ENCODE results near the gene ST8SIA5. TPM values are rescaled to one million over a fixed set of nuclear protein-coding genes. Genes with fewer than 3 reads are reported as not detected.

The ST8SIA5 gene
- polyA plus RNA-seq, 1 donor from 2014 or later, result 0.93 TPM

GRCh38 chr18:46715062-46715461 lies 41.8 kb downstream of the ST8SIA5 start:
- Histone ChIP-seq H3K36me3 (ENCODE audit: insufficient read depth, low read length) (no peaks in the 10 kb centered on the region), H3K4me3 (ENCODE audit: low read length) (no peak overlapping the region), H4K20me1 (ENCODE audit: insufficient read depth) (no peaks in the 10 kb centered on the region), H3K9me3 (ENCODE audit: low read length) (no peaks in the 10 kb centered on the region), H3K27me3 (ENCODE audit: insufficient read depth, low read depth, low read length) (no peaks in the 10 kb centered on the region), H3F3A (ENCODE audit: insufficient read depth, low read length, poor library complexity, severe bottlenecking) (peaks cover 2% of the 10 kb centered on the region), H3K4me2 (ENCODE audit: low read length) (no peak overlapping the region), H3K9me2 (ENCODE audit: insufficient read depth, low read length) (no peaks in the 10 kb centered on the region), H3K79me2 (replicated peaks; ENCODE audit: insufficient read depth, low read length) (no peaks in the 10 kb centered on the region), H2AFZ (ENCODE audit: low read depth, low read length) (no peak overlapping the region), H3K27ac (ENCODE audit: low read length) (no peak overlapping the region), H3K9ac (ENCODE audit: low read length) (no peak overlapping the region)
- TF ChIP-seq TAF1 (IDR thresholded peaks at IDR 0.05; ENCODE audit: low read depth) (no peak), SMC3 (conservative IDR thresholded peaks at IDR 0.05; ENCODE audit: poor library complexity) (no peak), REST (IDR thresholded peaks at IDR 0.05; ENCODE audit: borderline replicate concordance) (no peak), MXI1 (conservative IDR thresholded peaks at IDR 0.05; ENCODE audit: poor library complexity, severe bottlenecking) (no peak), EZH2 (IDR thresholded peaks at IDR 0.05; ENCODE audit: borderline replicate concordance, insufficient read depth, low read length, poor library complexity, severe bottlenecking) (no peak), RAD21 (conservative IDR thresholded peaks at IDR 0.05) (no peak), CTCF (IDR thresholded peaks at IDR 0.05; ENCODE audit: poor library complexity, severe bottlenecking) (no peak), EP300 (conservative IDR thresholded peaks at IDR 0.05; ENCODE audit: poor library complexity, severe bottlenecking) (no peak)

- H3K36me3 ChIP-seq (ENCODE audit: insufficient read depth, low read length), result no peaks in the 10 kb centered on the region
- H3K9ac ChIP-seq (ENCODE audit: low read length), result peak overlapping the region; percentile 67
- no peaks in the 10 kb centered on the region for H3K79me2 ChIP-seq (replicated peaks; ENCODE audit: insufficient read depth, low read length)
- peak overlapping the region; percentile 94 for H3K27ac ChIP-seq (ENCODE audit: low read length)
- H3K4me3 ChIP-seq (ENCODE audit: low read length), result peak overlapping the region; percentile 50
- H4K20me1 ChIP-seq (ENCODE audit: insufficient read depth), result no peaks in the 10 kb centered on the region
- H3F3A ChIP-seq (ENCODE audit: insufficient read depth, low read length, poor library complexity, severe bottlenecking), result peaks cover 2% of the 10 kb centered on the region
- no peaks in the 10 kb centered on the region for H3K9me3 ChIP-seq (ENCODE audit: low read length)
- H3K4me2 ChIP-seq (ENCODE audit: low read length), result peak overlapping the region; percentile 27
- no peak overlapping the region for H2AFZ ChIP-seq (ENCODE audit: low read depth, low read length)
- no peak for TF ChIP-seq POLR2AphosphoS5 (IDR thresholded peaks at IDR 0.05)
- no peak for TF ChIP-seq MXI1 (conservative IDR thresholded peaks at IDR 0.05; ENCODE audit: poor library complexity, severe bottlenecking)
- TF ChIP-seq RAD21 (conservative IDR thresholded peaks at IDR 0.05), result no peak
- TF ChIP-seq EZH2 (IDR thresholded peaks at IDR 0.05; ENCODE audit: borderline replicate concordance, insufficient read depth, low read length, poor library complexity, severe bottlenecking), result no peak
- no peak for TF ChIP-seq EP300 (conservative IDR thresholded peaks at IDR 0.05; ENCODE audit: poor library complexity, severe bottlenecking)
- no peak for TF ChIP-seq CTCF (IDR thresholded peaks at IDR 0.05; ENCODE audit: poor library complexity, severe bottlenecking)
- no peak for TF ChIP-seq REST (IDR thresholded peaks at IDR 0.05; ENCODE audit: borderline replicate concordance)
- no peak for TF ChIP-seq TAF1 (IDR thresholded peaks at IDR 0.05; ENCODE audit: low read depth)
- no peak for TF ChIP-seq SMC3 (conservative IDR thresholded peaks at IDR 0.05; ENCODE audit: poor library complexity)
- no peaks in the 10 kb centered on the region for H3K9me2 ChIP-seq (ENCODE audit: insufficient read depth, low read length)
- no peaks in the 10 kb centered on the region for H3K27me3 ChIP-seq (ENCODE audit: insufficient read depth, low read depth, low read length)
These were observed 44.4 kb downstream of the ST8SIA5 start for GRCh38 chr18:46712406-46712805.

Measured in neural cell (in vitro differentiated cells).